ENCODE data around the gene ASIP.
"Not testable (repeated sequence)": the region's sequence is repeated elsewhere in the genome, so short reads cannot be mapped to it uniquely, and the experiment has no call there.

The ASIP gene

GRCh38 chr20:34290471-34290870 is 49.2 kb downstream of the ASIP start:
- DNase-seq = no peak

GRCh38 chr20:34292496-34292895 is 51.3 kb downstream of the ASIP start:
- no peak for DNase-seq

GRCh38 chr20:34293119-34293518 is 51.9 kb downstream of the ASIP start:
- DNase-seq = no peak

- DNase-seq = no peak
Observed at GRCh38 chr20:34293589-34293988, 52.4 kb downstream of the ASIP start.

GRCh38 chr20:34294563-34294962 is 53.3 kb downstream of the ASIP start:
- DNase-seq = no peak

GRCh38 chr20:34295284-34295683 is 54.1 kb downstream of the ASIP start:
- no peak for DNase-seq

- DNase-seq = no peak
Observed at GRCh38 chr20:34296468-34296867, 55.2 kb downstream of the ASIP start.

GRCh38 chr20:34298294-34298784 is 57.1 kb downstream of the ASIP start:
- DNase-seq = not testable (repeated sequence)

GRCh38 chr20:34299556-34300255 is 58.5 kb downstream of the ASIP start:
- DNase-seq = no peak

DNA sequence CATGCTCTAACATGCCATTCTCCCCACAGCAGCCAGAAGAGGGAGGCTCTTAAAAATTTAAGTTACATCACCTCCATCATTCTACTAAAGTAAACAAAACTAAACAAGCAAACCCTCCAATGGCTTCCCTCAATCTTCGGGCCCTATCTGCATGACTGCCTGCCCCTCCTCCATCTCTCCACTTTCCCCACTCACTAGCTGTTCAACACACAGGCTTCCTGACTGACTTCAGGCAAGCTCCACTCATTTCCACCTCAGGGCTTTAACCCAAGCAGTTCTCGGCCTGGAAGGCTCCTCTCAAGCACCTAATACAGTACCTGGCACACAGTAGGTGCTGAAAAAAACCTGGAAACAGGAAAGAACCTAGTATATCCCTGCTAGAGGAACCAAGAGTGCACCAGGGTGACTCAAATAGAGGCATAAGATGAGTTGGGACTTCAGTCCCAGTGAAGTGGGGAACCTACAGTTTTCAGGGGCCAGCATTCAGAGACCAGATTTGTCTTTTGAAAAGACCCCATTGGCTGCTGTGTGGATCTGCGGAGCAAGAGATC is 59.1 kb downstream of the ASIP start:
- DNase-seq = no peak

DNA sequence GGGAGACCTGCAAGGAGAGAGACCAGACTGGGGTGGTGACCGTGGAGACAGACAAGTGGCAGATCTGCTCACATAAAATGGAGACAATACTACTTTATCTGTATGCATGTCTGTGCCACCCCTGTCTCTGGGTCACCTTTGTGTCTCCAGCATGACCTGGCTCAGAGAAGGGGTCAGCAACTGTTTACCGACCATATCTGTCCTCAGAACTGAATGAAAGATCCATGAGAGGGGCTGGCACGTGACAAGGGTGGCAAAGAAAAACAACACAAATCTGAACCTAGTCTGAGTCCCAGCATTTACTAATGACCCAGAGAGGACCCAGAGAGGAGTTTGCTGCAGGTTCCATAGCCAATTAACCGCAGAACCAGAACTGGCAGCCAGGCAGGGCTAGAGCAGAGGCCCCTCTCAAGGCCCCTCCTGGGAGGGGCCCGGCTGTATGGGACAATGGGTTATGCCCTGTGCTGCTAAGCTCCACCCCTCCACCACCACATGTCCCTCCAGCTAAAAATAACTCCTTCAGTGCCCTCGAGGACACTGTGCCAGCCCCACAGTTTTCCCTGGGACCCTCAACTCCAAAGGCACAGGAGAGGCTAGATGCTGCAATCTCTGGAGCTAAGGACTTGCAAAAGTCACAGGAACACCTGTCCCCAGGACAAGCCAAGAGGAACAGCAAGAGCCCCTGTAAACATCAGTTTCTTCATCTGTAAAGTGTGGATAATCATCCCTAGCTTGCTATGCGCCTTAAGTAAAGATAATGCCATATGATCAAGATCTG is 59.8 kb downstream of the ASIP start:
- DNase-seq = no peak

- DNase-seq = peak in 1 of 2 donors; percentile 24
Observed at GRCh38 chr20:34301587-34302311, 60.5 kb downstream of the ASIP start.

DNA sequence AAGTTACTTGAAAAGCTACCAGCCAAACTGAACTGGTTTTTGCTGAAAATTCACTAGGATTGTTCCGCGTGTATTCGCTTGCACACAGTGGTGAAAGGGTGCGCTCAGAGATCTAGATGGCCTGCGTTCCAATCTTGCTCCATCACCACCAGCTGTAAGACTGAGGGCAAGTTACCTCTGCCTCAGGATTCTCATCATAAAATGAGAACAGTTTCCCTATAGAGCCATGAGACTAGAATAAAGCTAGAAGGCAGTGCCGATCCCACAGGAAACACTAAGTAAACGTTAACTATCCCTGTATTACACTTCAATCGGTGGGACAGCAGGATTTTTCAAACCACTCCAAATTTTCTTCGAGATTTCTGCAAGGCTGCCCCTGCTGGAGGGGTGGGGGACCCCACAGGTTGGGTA is 61.1 kb downstream of the ASIP start:
- DNase-seq = no peak

DNA sequence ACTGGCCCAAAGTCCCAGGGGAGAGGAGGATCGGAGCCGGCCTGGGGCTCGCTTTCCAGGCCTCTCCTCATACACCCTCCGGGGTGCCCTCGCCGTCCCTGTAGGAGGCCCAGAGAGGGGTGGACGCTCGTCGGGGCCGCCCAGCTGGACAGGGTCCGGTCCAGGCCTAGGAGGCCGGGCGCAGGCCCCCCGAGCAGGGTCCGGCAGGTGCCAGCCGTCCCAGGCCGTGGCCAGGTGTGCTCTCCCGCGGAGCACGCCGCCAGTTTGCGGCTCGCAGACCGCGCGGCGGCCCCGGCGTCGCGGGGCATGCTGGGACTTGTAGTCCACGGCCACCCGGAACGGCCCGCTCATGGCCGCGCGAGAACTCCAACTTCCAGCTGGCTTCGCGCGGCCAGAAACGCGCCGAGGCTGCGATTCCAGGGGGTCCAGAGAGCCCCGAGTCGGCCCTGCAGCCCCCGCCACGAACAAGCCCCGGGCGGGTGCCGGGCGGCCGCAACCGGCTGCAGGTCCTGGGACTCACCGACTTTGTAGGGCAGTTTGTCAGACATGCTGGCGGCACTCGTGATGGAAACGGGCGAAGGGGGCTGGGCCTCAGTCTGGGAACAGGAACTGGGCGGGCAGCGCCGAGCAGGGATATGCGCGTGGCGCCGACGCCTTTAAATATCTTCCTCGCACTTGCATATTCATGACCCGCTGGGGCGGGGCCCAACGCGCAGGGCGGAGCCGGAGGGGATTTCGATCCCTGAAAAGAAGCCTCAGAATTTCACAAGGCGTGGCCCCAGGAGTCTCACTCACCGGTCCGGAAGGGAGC is 61.7 kb downstream of the ASIP start, which contains the start of gene AHCY:
Gene AHCY (minus strand): TSS at position 633 of the 811 bp plus-strand sequence. CDS start 85 bp downstream, at position 548.
- DNase-seq = peak; percentile 96 to 98

GRCh38 chr20:34305333-34306230 is 64.4 kb downstream of the ASIP start:
- no peak for DNase-seq

DNA sequence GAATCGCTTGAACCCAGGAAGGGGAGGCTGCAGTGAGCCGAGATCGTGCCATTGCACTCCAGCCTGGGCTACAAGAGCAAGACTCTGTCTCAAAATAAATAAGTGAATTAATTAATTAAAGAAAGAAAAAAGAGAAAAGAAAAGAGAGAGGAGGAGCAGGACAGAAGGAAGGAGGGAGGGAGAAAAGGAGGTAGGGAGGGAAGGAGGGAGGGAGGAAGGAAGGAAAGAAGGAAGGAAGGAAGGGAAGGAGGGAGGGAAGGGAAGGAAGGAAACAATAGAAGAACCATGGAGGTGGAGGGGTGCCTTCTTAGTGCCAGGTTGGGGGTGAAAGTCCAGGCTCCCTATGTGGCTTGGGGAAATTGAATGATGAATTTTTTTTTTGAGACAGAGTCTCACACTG is 68.5 kb downstream of the ASIP start:
- no peak for DNase-seq

DNA sequence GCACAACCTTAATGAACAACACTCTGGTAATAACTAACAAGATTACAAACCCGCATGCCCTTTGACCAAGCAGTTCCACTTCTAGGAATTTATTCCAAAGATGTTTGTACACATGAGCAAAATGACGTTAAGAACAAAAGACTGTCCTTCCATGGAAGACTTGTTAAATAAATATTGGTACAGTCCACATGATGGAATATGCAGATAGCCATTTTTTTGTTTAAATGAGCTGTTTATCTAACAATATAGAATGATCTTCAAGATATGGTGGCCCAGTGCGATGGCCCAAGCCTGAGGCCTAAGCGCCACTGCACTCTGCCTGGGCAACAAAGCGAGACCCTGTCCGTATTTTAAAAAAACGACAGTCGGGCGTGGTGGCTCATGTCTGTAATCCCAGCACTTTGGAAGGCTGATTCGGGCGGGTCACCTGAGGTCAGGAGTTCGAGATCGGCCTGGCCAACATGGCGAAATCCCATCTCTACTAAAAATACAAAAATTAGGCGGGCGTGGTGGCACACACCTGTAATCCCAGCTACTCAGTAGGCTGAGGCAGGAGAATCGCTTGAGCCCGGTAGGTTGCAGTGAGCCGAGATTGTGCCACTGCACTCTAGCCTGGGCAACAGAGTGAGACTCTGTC is 69.4 kb downstream of the ASIP start:
- no peak for DNase-seq

DNA sequence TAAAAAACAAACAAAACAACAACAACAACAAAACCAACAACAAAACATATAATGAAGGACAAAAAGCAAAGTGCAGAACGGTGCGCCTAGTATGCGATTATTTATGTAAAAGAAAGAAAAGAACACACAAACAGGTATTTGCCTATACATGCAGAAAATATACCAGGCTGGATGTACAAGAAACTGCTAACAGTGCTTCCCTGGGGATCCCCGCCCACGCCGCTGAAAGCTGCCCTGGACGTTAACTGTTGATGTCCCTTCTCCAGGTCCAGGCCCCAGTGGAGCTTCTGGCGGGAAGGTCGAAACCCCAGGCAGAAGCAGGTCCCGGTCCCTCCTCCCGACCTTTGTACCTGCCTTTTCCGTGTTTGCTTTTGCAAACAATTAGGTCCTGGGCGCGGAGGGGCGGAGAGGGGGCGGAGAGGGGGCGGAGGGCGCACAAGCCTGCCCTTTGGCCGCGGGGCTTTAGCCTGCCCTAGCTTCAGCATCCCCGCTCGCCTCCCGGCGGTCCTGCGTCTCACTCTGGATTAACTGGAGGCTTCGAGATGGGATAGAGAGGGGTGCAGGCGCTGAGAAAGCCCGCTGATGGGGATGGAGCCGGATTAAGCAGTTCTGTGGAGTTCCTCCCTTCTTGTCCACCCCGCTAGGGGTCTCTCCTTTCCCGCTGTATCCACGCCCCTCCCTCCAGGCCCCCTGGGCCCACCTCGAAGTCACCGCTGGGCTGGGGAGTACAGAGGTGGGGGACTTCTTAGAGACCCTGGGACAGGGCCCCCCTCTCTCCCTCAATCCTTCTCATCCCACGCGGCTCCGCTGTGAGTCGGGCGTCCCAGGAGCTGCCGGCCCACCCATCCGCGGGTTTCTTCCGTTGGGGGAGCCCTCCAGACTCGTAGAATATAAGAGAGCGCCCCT is 70.1 kb downstream of the ASIP start:
- DNase-seq = no peak

DNA sequence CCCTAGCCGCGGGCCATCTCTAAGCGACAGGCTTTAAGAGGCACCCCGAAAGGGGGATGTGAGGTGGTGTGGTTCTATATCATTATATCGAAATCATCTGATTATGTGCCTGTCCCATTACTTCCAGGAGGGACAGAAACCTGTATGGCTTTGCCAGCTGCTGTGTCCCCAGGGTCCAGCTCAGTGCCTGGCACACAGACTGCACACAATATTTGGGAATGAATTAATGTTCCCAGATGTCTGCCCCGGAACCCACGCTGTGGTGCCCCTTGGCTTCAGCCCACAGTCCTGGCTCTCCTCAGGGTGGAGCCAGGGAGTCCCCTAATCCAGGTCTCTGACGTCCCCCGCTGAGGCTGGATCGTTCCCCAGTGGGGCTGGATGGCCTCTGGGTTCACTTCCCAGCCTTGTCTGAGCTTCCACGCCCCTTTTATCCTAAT is 70.8 kb downstream of the ASIP start:
- DNase-seq = no peak
